G401.6 (cell line): ENCODE data around the gene STMP1.
"Not testable (repeated sequence)": the region's sequence is repeated elsewhere in the genome, so short reads cannot be mapped to it uniquely, and the experiment has no call there.

ENCODE experiments used
- FAIRE-seq: peaks from 2 replicates; lab custom pipeline; 2012; peaks lifted over from hg19 to GRCh38; lab: Jason Lieb, UNC

The STMP1 gene

GRCh38 chr7:135662373-135663114 is at the start of gene STMP1:
Gene STMP1, plus strand, starts transcription at chr7:135662514.
- no peak for FAIRE-seq

- no peak for FAIRE-seq
Measured at GRCh38 chr7:135616136-135616535, 46.2 kb upstream of the STMP1 start.

GRCh38 chr7:135617781-135618180 is 44.5 kb upstream of the STMP1 start:
- no peak for FAIRE-seq

GRCh38 chr7:135618510-135618909 is 43.8 kb upstream of the STMP1 start:
- FAIRE-seq, result no peak

- FAIRE-seq, result no peak
Measured at GRCh38 chr7:135620447-135620846, 41.9 kb upstream of the STMP1 start.

- FAIRE-seq, result peak; percentile 96
Measured at GRCh38 chr7:135620980-135621850, 41.1 kb upstream of the STMP1 start.

- no peak for FAIRE-seq
Measured at GRCh38 chr7:135634191-135634878, 28.0 kb upstream of the STMP1 start.

GRCh38 chr7:135639690-135640089 is 22.6 kb upstream of the STMP1 start:
- not testable (repeated sequence) for FAIRE-seq

- FAIRE-seq, result no peak
Measured at GRCh38 chr7:135644154-135644553, 18.2 kb upstream of the STMP1 start.

- no peak for FAIRE-seq
Measured at GRCh38 chr7:135644729-135645128, 17.6 kb upstream of the STMP1 start.

GRCh38 chr7:135645296-135645904 is 16.9 kb upstream of the STMP1 start:
- FAIRE-seq, result peak; percentile 79

GRCh38 chr7:135647755-135648154 is 14.6 kb upstream of the STMP1 start:
- no peak for FAIRE-seq

- no peak for FAIRE-seq
Measured at GRCh38 chr7:135648235-135648634, 14.1 kb upstream of the STMP1 start.

- no peak for FAIRE-seq
Measured at GRCh38 chr7:135650831-135651573, 11.3 kb upstream of the STMP1 start.

GRCh38 chr7:135653340-135654080 is 8.8 kb upstream of the STMP1 start:
- FAIRE-seq, result no peak

- no peak for FAIRE-seq
Measured at GRCh38 chr7:135658564-135658963, 3.8 kb upstream of the STMP1 start.

- FAIRE-seq, result no peak
Measured at GRCh38 chr7:135659159-135659846, 3.0 kb upstream of the STMP1 start.

- FAIRE-seq, result no peak
Measured at GRCh38 chr7:135661311-135662122, 797 bp upstream of the STMP1 start.

- no peak for FAIRE-seq
Measured at GRCh38 chr7:135662123-135662372, 266 bp upstream of the STMP1 start.
